Upper lobe of left lung (tissue), 6 donors: ENCODE results near the gene IFNA1. TPM values are rescaled to one million over a fixed set of nuclear protein-coding genes. Genes with fewer than 3 reads are reported as not detected.

ENCODE experiments used
- ATAC-seq, 2 donors: fragments of 200-7000 bp; cut with Tn5 transposase; one replicate each; pipeline ENCODE4 v1.9.1; 2022; ENCODE audit warnings: mild to moderate bottlenecking in 2 of 2, moderate library complexity in 2 of 2; ENCODE audit not compliant: low FRiP score in 2 of 2
- DNase-seq, 2 donors: peaks; one replicate each; pipeline ENCODE4 v3.0.0-alpha.2; 2019 to 2020
- H3K27ac ChIP-seq, 4 donors: fragments of 200-600 bp; sonication (generic); one replicate each; pipeline ENCODE4 v1.5.1; 2016 to 2019
- H3K27me3 ChIP-seq, 4 donors: fragments of 200-600 bp; sonication (generic); one replicate each; pipeline ENCODE4 v1.5.1; 2017 to 2019
- H3K36me3 ChIP-seq, 4 donors: fragments of 200-600 bp; sonication (generic); one replicate each; pipeline ENCODE4 v1.5.1; 2016 to 2019
- H3K4me1 ChIP-seq, 4 donors: fragments of 200-600 bp; sonication (generic); one replicate each; pipeline ENCODE4 v1.5.1; 2018 to 2019
- H3K4me3 ChIP-seq, 4 donors: fragments of 200-600 bp; sonication (generic); one replicate each; pipeline ENCODE4 v1.5.1; 2017 to 2019; ENCODE audit warnings: mild to moderate bottlenecking in 2 of 4, moderate library complexity in 1 of 4
- H3K9me3 ChIP-seq, 4 donors: fragments of 200-600 bp; sonication (generic); one replicate each; pipeline ENCODE4 v1.5.1; 2018 to 2019
- EP300 ChIP-seq, 4 donors: sonication (generic); formaldehyde crosslinking; IDR thresholded peaks; one replicate each; pipeline ENCODE4 v1.5.1; 2017; ENCODE audit warnings: antibody characterized with exemption in 4 of 4, control low read depth in 2 of 4
- POLR2A ChIP-seq, 4 donors: fragments of 450-650 bp; IDR thresholded peaks; one replicate each; pipeline ENCODE4 v1.5.1; 2016 to 2017; ENCODE audit warnings: antibody characterized with exemption in 4 of 4, mild to moderate bottlenecking in 2 of 4
- POLR2AphosphoS5 ChIP-seq, 2 donors: sonication (generic); formaldehyde crosslinking; IDR thresholded peaks; one replicate each; pipeline ENCODE4 v1.5.1; 2017; ENCODE audit warnings: antibody characterized with exemption in 2 of 2
- WGBS, 2 donors: methylation state at CpG; one replicate each; pipeline ENCODE4 v1.1.5; 2017 to 2018; 5-methylcytosine and 5-hydroxymethylcytosine counted together
- total RNA-seq, 6 donors: library from RNA; depleted of rRNA in 4 of 6; stranded (reverse); fragments of >200 nt in 4 of 6; gene quantifications; one replicate each; pipeline versions ENCODE4 v1.1.0 to v1.2.1, GENCODE V29; 2016 to 2021
- TF ChIP-seq, protein P1 (sequence below), 6 experiments: fragments of 450-650 bp in 4 of 6; fragments of 200-600 bp in 2 of 6; sonication (generic) in 2 of 6; IDR thresholded peaks; one replicate each; pipeline ENCODE4 v1.5.1; 2016 to 2019; ENCODE audit warnings: antibody characterized with exemption in 6 of 6
- donor health status: DM: no; HTN: no; CAD: no; lungs with moderate emphysema.
- donor health status: DM: no; HTN: yes; CAD: no; lungs with severe emphysema.

IFNA1 gene
- total RNA-seq, 6 donors from 2014 or later: 0.26 to 0.30 TPM; not detected in 4

GRCh38 chr9:21473236-21473635, 33.0 kb downstream of the IFNA1 start:
- Histone ChIP-seq H3K27ac (no peak overlapping the region), H3K36me3 (no peaks in the 10 kb centered on the region), H3K4me1 (no peaks in the 10 kb centered on the region), H3K4me3 (no peak overlapping the region), H3K27me3 (no peaks in the 10 kb centered on the region), H3K9me3 (no peaks in the 10 kb centered on the region)
- WGBS, 2 donors: 92% methylated on average over 3 of the region's 3 CpGs
- DNase-seq (no peak), ATAC-seq (no peak)
- TF ChIP-seq, protein P1, sequence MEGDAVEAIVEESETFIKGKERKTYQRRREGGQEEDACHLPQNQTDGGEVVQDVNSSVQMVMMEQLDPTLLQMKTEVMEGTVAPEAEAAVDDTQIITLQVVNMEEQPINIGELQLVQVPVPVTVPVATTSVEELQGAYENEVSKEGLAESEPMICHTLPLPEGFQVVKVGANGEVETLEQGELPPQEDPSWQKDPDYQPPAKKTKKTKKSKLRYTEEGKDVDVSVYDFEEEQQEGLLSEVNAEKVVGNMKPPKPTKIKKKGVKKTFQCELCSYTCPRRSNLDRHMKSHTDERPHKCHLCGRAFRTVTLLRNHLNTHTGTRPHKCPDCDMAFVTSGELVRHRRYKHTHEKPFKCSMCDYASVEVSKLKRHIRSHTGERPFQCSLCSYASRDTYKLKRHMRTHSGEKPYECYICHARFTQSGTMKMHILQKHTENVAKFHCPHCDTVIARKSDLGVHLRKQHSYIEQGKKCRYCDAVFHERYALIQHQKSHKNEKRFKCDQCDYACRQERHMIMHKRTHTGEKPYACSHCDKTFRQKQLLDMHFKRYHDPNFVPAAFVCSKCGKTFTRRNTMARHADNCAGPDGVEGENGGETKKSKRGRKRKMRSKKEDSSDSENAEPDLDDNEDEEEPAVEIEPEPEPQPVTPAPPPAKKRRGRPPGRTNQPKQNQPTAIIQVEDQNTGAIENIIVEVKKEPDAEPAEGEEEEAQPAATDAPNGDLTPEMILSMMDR (IDR thresholded peaks at IDR 0.05): no peak
- no peak for TF ChIP-seq POLR2AphosphoS5 (IDR thresholded peaks at IDR 0.05)
- TF ChIP-seq POLR2A (IDR thresholded peaks at IDR 0.05): no peak
- no peak for TF ChIP-seq EP300 (IDR thresholded peaks at IDR 0.05)

GRCh38 chr9:21477466-21477865, 37.2 kb downstream of the IFNA1 start:
- H3K36me3 ChIP-seq: no peaks in the 10 kb centered on the region
- no peak for ATAC-seq
- TF ChIP-seq, protein P1 (IDR thresholded peaks at IDR 0.05): no peak
- TF ChIP-seq EP300 (IDR thresholded peaks at IDR 0.05) (no peak), POLR2A (IDR thresholded peaks at IDR 0.05) (no peak)
- no peak for DNase-seq
- H3K4me1 ChIP-seq: peaks cover 0 to 7% (median 0%) of the 10 kb centered on the region in 4 donors
- H3K27me3 ChIP-seq: no peaks in the 10 kb centered on the region
- H3K9me3 ChIP-seq: no peaks in the 10 kb centered on the region
- 88 to 93% methylated on average over 2 of the region's 2 CpGs for WGBS, 2 donors
- no peak overlapping the region for H3K4me3 ChIP-seq
- H3K27ac ChIP-seq: no peak overlapping the region

DNA sequence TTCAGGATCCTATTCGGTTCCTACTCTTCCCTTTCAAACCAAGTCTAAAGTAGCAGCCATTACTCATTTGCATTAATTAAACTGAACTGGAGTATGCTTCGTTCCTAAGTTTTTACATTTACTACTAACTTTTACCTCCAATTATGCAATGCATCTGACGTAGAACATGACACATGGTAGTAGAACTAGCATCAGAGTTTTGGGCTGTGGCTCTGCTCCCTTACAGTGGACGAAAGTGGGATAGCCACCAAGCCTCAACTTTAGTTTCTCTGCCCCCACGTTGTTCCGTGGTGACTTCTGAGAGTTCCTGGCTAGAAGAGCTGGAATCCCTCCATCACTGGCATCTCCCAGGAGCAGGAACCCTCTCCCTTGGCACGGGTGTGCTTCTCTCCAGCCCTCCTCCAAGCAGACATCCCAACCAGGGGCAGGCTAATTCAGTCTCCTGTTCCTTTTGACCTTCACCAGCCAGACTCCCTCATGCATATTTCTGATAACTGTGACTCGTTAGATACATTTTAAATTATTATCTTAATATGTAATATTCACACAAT, 39.0 kb downstream of the IFNA1 start:
- Histone ChIP-seq H3K4me1 (peaks cover 0 to 7% (median 0%) of the 10 kb centered on the region in 4 donors), H3K27ac (no peak overlapping the region), H3K36me3 (no peaks in the 10 kb centered on the region), H3K9me3 (no peaks in the 10 kb centered on the region), H3K27me3 (no peaks in the 10 kb centered on the region), H3K4me3 (no peak overlapping the region)
- ATAC-seq (no peak), DNase-seq (no peak)
- WGBS, 2 donors: 72 to 74% methylated on average over 8 of the region's 8 CpGs
- TF ChIP-seq POLR2AphosphoS5 (IDR thresholded peaks at IDR 0.05) (no peak), EP300 (IDR thresholded peaks at IDR 0.05) (no peak), POLR2A (IDR thresholded peaks at IDR 0.05) (no peak)
- TF ChIP-seq, protein P1 (IDR thresholded peaks at IDR 0.05): no peak

GRCh38 chr9:21481470-21482056, 41.3 kb downstream of the IFNA1 start:
- no peak overlapping the region for H3K27ac ChIP-seq
- DNase-seq (no peak), ATAC-seq (no peak)
- no peak for TF ChIP-seq POLR2A (IDR thresholded peaks at IDR 0.05)
- no peak for TF ChIP-seq POLR2AphosphoS5 (IDR thresholded peaks at IDR 0.05)
- TF ChIP-seq, protein P1 (IDR thresholded peaks at IDR 0.05): no peak
- TF ChIP-seq EP300 (IDR thresholded peaks at IDR 0.05): no peak
- H3K9me3 ChIP-seq: peaks cover 0 to 3% (median 0%) of the 10 kb centered on the region in 4 donors
- peaks cover 0 to 7% (median 0%) of the 10 kb centered on the region in 4 donors for H3K4me1 ChIP-seq
- H3K36me3 ChIP-seq: no peaks in the 10 kb centered on the region
- H3K4me3 ChIP-seq: no peak overlapping the region
- no peaks in the 10 kb centered on the region for H3K27me3 ChIP-seq
- 8 to 15% methylated on average over 1 of the region's 1 CpG for WGBS, 2 donors

DNA sequence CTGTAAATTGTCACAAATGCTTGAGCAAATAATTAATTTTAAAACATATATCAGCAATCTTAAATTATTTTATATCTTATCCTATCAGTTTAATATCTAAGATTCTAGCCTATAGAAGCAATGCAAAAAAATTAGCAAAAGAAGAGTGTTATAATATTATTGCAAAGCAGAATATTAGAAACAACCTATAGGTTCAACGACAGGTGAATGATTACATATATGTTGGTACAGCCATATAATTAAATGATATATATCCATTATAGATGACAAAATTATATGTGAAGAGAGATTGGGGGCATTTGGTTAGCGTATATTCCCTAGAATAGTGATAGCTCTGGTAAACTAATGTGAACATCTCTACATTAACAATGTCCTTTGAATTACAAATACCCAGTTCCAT, 42.0 kb downstream of the IFNA1 start, which contains the start of gene IFNE:
Gene IFNE, minus strand, starts transcription at position 101 of the 400 bp plus-strand sequence. CDS start 619 bp downstream, outside the sequence.
- Histone ChIP-seq H3K27me3 (no peaks in the 10 kb centered on the region), H3K4me3 (no peak within 1 kb of the TSS), H3K4me1 (peaks cover 0 to 7% (median 0%) of the 10 kb centered on the region in 4 donors), H3K27ac (no peak within 1 kb of the TSS), H3K36me3 (no peaks in the 10 kb centered on the region), H3K9me3 (peaks cover 0 to 3% (median 0%) of the 10 kb centered on the region in 4 donors)
- WGBS, 2 donors: 93% methylated on average over 2 of the region's 2 CpGs
- no peak for ATAC-seq
- DNase-seq: no peak
- no peak for TF ChIP-seq POLR2AphosphoS5 (IDR thresholded peaks at IDR 0.05)
- TF ChIP-seq, protein P1 (IDR thresholded peaks at IDR 0.05): no peak
- TF ChIP-seq POLR2A (IDR thresholded peaks at IDR 0.05): no peak
- no peak for TF ChIP-seq EP300 (IDR thresholded peaks at IDR 0.05)
